ENCODE results near the gene TULP1.

GRCh38 chr6:35474942-35475570 is 37.6 kb downstream of the TULP1 start:
- TF ChIP-seq, protein P1, sequence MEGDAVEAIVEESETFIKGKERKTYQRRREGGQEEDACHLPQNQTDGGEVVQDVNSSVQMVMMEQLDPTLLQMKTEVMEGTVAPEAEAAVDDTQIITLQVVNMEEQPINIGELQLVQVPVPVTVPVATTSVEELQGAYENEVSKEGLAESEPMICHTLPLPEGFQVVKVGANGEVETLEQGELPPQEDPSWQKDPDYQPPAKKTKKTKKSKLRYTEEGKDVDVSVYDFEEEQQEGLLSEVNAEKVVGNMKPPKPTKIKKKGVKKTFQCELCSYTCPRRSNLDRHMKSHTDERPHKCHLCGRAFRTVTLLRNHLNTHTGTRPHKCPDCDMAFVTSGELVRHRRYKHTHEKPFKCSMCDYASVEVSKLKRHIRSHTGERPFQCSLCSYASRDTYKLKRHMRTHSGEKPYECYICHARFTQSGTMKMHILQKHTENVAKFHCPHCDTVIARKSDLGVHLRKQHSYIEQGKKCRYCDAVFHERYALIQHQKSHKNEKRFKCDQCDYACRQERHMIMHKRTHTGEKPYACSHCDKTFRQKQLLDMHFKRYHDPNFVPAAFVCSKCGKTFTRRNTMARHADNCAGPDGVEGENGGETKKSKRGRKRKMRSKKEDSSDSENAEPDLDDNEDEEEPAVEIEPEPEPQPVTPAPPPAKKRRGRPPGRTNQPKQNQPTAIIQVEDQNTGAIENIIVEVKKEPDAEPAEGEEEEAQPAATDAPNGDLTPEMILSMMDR (IDR thresholded peaks at IDR 0.05; ENCODE audit: insufficient read depth, low read depth, low read length), result no peak
- TF ChIP-seq EZH2 (IDR thresholded peaks at IDR 0.05; ENCODE audit: insufficient read depth, low read length), result no peak

Measured in astrocyte (in vitro differentiated cells and primary cell).